HG02610 (cell line): ENCODE measurements around the gene SLC35F3.
"Not testable (repeated sequence)": the region's sequence is repeated elsewhere in the genome, so short reads cannot be mapped to it uniquely, and the experiment has no call there.

ENCODE experiments used
- ATAC-seq: cut with Tn5 transposase; IDR thresholded peaks from one replicate; pipeline ENCODE4 v1.9.1; 2021; ENCODE audit warnings: mild to moderate bottlenecking, moderate library complexity; ENCODE audit not compliant: unreplicated experiment

SLC35F3 gene

GRCh38 chr1:234096161-234096770 lies 191.8 kb downstream of the SLC35F3 start:
- no peak for ATAC-seq

DNA sequence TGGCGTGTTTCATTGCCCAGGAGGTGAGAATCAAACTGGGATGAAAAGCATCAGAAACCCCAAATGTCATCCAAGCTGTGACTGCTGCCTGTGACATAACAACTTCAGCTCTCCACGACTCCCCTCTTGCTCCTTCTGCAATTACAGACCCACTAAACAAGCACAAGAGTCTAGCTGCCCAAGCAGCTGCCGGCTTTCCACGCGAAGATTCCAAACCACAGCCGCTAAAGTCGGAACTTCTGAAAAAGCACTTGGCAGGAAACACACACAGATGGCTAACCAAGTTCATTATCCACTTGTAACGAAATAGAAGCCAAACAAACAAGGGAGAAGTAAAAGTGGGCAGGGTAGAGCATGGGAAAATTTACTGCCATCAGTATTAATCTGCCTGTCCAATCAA lies 198.1 kb downstream of the SLC35F3 start:
- no peak for ATAC-seq

GRCh38 chr1:234103198-234103597 lies 198.7 kb downstream of the SLC35F3 start:
- ATAC-seq: no peak

- ATAC-seq: no peak
Measured at GRCh38 chr1:234106032-234106431, 201.6 kb downstream of the SLC35F3 start.

GRCh38 chr1:234107416-234108021 lies 203.0 kb downstream of the SLC35F3 start:
- ATAC-seq: no peak

DNA sequence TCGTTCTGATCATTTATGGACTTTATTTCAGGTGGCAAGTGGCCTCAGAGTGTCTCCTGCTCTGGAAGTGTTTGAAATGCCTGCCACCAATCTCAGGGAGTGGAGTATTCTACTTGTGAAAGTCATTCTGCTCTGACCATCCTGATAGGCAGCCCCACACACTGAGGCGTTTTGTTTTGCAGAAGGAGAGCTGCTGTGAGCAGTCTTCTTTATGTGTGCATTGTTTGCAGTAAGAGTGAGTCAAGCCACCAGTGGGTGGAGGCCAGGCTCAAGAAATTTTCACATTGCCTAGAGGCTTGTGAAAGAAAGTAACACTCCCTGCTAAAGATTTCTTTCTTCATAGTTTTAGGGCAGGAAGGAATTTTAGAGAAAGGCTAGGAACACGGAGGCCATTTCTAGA lies 204.4 kb downstream of the SLC35F3 start:
- ATAC-seq: no peak

DNA sequence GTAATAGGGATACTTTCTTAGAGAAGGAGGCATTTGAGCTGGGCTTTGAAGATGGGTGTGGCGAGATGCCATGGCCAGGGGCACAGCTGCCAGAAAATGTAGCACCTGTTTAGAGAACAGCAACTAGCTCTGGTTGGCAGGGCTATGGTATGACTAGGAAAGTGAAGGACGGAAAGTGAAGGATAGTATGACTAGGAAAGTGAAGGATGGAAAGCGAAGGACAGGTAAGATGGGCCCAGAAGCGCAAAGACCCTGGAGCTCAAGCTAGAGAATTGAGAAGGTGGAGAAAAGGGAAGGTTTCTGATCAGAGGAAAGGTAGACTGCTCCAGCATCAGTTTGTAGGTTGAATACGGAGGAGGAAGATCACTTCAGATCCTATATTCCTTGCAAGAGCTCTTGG lies 205.4 kb downstream of the SLC35F3 start:
- ATAC-seq: no peak

GRCh38 chr1:234111458-234112142 lies 207.1 kb downstream of the SLC35F3 start:
- no peak for ATAC-seq

DNA sequence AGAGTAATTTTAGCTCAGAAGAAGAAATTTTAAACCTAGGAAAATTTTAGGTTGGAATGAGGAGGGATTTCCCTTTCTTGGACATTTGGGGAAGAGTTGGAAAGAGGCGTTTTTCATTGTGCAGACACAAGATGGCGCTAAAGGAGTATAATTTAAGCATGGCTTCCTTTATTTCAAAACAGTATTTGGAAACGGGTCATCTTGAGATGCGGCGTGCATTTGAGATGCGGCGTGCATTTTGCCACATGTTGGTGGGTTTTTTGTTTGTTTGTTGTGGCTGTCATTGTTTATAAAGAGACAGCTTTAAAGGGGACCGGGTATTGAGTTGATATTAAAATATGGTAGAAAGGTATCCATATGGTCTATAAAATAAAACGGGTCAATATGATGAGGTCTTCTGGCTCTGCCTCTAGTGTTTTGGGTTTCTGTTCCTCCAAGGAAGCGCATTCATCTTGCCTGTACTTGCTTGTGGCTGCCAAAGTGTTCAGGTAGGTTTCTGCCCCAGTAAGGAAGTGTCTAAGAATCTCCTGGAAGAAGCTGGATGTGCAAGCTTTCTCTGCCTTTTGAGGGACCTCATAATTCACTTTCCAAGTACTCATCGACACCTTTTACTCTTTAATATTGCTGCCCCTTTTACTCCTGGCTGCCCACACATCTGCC lies 210.3 kb downstream of the SLC35F3 start:
- no peak for ATAC-seq

- no peak for ATAC-seq
Measured at GRCh38 chr1:234118911-234119310, 214.4 kb downstream of the SLC35F3 start.

- no peak for ATAC-seq
Measured at GRCh38 chr1:234119431-234119830, 215.0 kb downstream of the SLC35F3 start.

- no peak for ATAC-seq
Measured at GRCh38 chr1:234120327-234120944, 216.0 kb downstream of the SLC35F3 start.

DNA sequence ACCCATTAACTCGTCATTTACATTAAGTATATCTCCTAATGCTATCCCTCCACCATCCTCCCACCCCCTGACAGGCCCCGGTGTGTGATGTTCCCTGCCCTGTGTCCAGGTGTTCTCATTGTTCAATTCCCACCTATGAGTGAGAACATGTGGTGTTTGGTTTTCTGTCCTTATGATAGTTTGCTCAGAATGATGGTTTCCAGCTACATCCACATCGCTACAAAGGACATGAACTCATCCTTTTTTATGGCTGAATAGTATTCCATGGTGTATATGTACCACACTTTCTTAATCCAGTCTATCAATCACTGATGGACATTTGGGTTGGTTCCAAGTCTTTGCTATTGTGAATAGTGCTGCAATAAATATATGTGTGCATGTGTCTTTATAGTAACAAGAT lies 217.2 kb downstream of the SLC35F3 start:
- ATAC-seq: not testable (repeated sequence)

GRCh38 chr1:234122571-234122970 lies 218.1 kb downstream of the SLC35F3 start:
- not testable (repeated sequence) for ATAC-seq

- ATAC-seq: no peak
Measured at GRCh38 chr1:234123867-234124266, 219.4 kb downstream of the SLC35F3 start.

GRCh38 chr1:234125283-234125682 lies 220.8 kb downstream of the SLC35F3 start:
- ATAC-seq: no peak

DNA sequence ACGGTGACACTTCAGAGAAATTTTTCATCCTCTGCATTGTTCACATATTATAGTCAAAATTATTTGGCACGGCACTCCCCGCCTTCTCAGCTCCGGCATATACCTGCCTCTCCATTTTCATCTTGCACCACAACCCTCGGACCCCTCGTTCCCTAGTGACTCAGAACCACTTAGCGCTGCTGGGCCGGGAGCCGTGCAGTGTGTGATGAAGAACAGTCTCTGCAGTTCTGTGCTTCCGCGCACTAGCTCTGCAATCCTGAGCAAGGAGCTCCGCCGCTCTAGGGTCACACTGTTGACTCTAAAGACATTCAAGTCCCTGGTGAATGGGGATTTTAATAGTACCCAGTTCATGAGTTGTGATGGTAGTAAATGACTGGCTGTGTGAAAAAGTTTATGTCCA lies 221.2 kb downstream of the SLC35F3 start:
- ATAC-seq: no peak

GRCh38 chr1:234127026-234127671 lies 222.7 kb downstream of the SLC35F3 start:
- ATAC-seq: no peak

DNA sequence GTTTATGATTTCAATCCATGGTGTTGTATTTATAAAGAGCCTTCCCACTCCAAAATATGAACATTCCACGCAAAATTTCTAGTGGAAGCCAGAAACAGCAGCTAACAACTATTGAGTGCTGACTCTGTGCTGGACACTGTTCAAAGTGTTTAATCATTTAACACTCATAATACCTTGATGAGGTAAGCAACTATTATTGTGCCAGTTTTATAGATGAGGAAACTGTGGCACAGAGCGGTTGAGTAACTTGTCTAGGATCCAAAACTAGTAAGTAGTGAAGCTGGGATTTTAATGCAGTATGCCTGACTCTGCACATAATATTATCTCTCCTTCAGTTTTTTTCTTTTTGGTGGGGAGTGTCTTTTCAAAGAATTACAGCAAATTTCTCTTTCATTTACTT lies 228.3 kb downstream of the SLC35F3 start:
- no peak for ATAC-seq

- no peak for ATAC-seq
Measured at GRCh38 chr1:234134878-234135277, 230.4 kb downstream of the SLC35F3 start.

GRCh38 chr1:234135501-234135900 lies 231.0 kb downstream of the SLC35F3 start:
- no peak for ATAC-seq
